Endothelial cell of umbilical vein (primary cell): ENCODE results near the gene HLA-F.

Experiments
- CTCF ChIP-seq, 2 donors: IDR thresholded peaks; 1 replicate in 1 of 2; 2 replicates in 1 of 2; pipeline ENCODE4 v1.5.1; 2011; ENCODE audit warnings: low read length in 2 of 2, mild to moderate bottlenecking in 2 of 2, moderate library complexity in 2 of 2, control low read depth in 1 of 2, inconsistent platforms in 1 of 2, low read depth in 1 of 2; ENCODE audit not compliant: insufficient read depth in 1 of 2; ENCODE audit errors: extremely low read depth in 1 of 2
- EZH2 ChIP-seq: IDR thresholded peaks from 2 replicates; pipeline ENCODE4 v1.6.1; 2012; ENCODE audit warnings: borderline replicate concordance, low read depth, mild to moderate bottlenecking, moderate library complexity, low read length, inconsistent platforms; ENCODE audit not compliant: severe bottlenecking
- GATA2 ChIP-seq: IDR thresholded peaks from 2 replicates; pipeline ENCODE4 v1.7.0; 2011; ENCODE audit warnings: low read depth, mild to moderate bottlenecking, moderate library complexity, mixed read lengths, low read length; ENCODE audit not compliant: insufficient read length, insufficient read depth
- JUN ChIP-seq: IDR thresholded peaks from 2 replicates; pipeline ENCODE4 v1.6.1; 2011; ENCODE audit warnings: borderline replicate concordance, low read depth; ENCODE audit not compliant: insufficient read length, insufficient read depth
- MAX ChIP-seq: IDR thresholded peaks from 2 replicates; pipeline ENCODE4 v1.6.1; 2011; ENCODE audit not compliant: insufficient read depth, insufficient read length
- POLR2A ChIP-seq: IDR thresholded peaks from 2 replicates; pipeline ENCODE4 v1.6.1; 2012; ENCODE audit warnings: low read depth, mild to moderate bottlenecking, control low read depth, low read length

- TF ChIP-seq MAX (no peak), CTCF (IDR thresholded peaks at IDR 0.05; ENCODE audit: extremely low read depth in 1 of 2, insufficient read depth in 1 of 2, low read depth in 1 of 2, low read length in 2 of 2) (no peak), GATA2 (no peak), POLR2A (no peak), JUN (no peak), EZH2 (no peak)
Measured at GRCh38 chr6:29770306-29770705, 47.1 kb downstream of the HLA-F start.
